Muscle of leg (tissue), 11 donors: ENCODE data around the gene LGALS7B. TPM values are rescaled to one million over a fixed set of nuclear protein-coding genes. Genes with fewer than 3 reads are reported as not detected.
"Not testable (repeated sequence)": the region's sequence is repeated elsewhere in the genome, so short reads cannot be mapped to it uniquely, and the experiment has no call there.

Source experiments
- DNase-seq: peaks from one replicate; pipeline ENCODE4 v3.0.0; 2013
- H3K27ac ChIP-seq: one replicate; pipeline ENCODE4 v1.5.1; 2013; ENCODE audit warnings: mild to moderate bottlenecking, low read length, control low read depth
- H3K27me3 ChIP-seq: one replicate; pipeline ENCODE4 v1.6.1; 2013; ENCODE audit warnings: low read length; ENCODE audit not compliant: control insufficient read depth, insufficient read depth
- H3K36me3 ChIP-seq: one replicate; pipeline ENCODE4 v1.6.1; 2013; ENCODE audit warnings: low read length; ENCODE audit not compliant: control insufficient read depth, insufficient read depth
- H3K4me1 ChIP-seq: one replicate; pipeline ENCODE4 v1.6.1; 2013; ENCODE audit warnings: low read length; ENCODE audit not compliant: control insufficient read depth, insufficient read depth
- H3K4me3 ChIP-seq: one replicate; pipeline ENCODE4 v1.5.1; 2013; ENCODE audit warnings: low read length, control low read depth
- H3K9me3 ChIP-seq: replicated peaks from 2 replicates; pipeline ENCODE4 v1.6.1; 2013; ENCODE audit warnings: low read depth, low read length; ENCODE audit not compliant: control insufficient read depth
- WGBS: methylation state at CpG from one replicate; pipeline ENCODE4 v1.1.5; 2013; ENCODE audit warnings: missing lambda C conversion rate; ENCODE audit not compliant: insufficient coverage; 5-methylcytosine and 5-hydroxymethylcytosine counted together
- polyA plus RNA-seq, 8 donors: library from polyadenylated mRNA; unstranded; fragments of 120-200 nt; gene quantifications; one replicate each; pipeline versions ENCODE4 v1.2.1 to v1.2.3, GENCODE V29; 2013; ENCODE audit warnings: inconsistent platforms in 1 of 8, low replicate concordance in 1 of 8; ENCODE audit not compliant: insufficient read length in 8 of 8, insufficient read depth in 1 of 8
- total RNA-seq: library from RNA; stranded (reverse); fragments of 120-200 nt; gene quantifications from one replicate; pipeline ENCODE4 v1.2.4, GENCODE V29; 2013

LGALS7B gene
- total and polyA plus RNA-seq, 9 donors, result 0.45 to 44.5 (median 1.2) TPM; not detected in 1

DNA sequence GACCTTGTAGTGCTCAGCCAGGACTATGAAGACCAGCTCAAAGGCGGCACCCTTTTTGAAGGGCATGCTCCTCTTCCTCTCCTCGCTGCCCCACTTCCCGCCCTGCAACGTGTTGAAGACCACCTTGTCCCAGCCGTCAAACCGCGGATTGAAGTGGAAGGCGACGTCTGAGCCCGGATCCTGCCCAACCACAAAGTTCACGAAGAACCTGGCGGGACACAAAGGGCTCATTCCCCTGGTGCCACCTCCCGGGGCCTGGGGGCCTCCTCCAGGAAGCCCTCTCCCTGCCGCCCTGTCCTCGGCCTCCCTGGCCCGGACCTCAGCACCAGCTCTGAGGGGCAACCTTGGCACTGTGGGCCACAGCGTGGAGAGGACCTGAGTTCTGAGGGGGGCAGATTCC lies 19.7 kb downstream of the LGALS7B start:
- H3K36me3 ChIP-seq, result peaks cover 5% of the 10 kb centered on the region
- H3K27ac ChIP-seq, result no peak overlapping the region
- no peaks in the 10 kb centered on the region for H3K27me3 ChIP-seq
- 95% methylated on average over 13 of the region's 17 CpGs for WGBS
- no peak overlapping the region for H3K4me3 ChIP-seq
- no peak for DNase-seq
- peaks cover 2% of the 10 kb centered on the region for H3K4me1 ChIP-seq
- no peaks in the 10 kb centered on the region for H3K9me3 ChIP-seq

DNA sequence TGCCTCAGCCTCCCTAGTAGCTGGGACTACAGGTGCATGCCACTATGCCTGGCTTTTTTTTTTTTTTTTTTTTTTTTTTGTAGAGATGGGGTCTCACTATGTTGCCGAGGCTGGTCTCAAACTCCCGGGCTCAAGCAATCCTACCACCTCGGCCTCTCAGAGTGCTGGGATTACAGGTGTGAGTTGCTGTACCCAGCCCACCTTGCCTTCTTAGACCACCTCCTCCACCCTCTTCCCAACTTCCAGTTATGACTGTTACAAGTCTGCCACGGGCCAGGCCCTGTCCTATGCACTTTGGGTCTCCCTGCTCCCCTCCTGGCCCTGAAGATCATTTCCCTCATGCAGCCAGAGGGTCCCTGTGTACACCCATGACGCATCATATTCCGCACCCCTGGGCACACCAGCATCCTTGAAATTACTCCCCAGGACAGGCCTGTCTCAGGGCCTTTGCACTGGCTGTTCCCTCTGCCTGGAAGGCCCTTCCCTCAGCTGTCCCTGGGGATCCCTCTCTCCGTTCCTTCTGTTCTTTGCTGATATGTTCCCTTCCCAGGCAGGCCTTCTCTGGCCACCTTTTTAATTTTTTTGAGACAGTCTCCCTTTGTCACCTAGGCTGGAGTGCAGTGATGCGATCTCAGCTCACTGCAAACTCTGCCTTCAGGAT lies 20.7 kb downstream of the LGALS7B start:
- peaks cover 2% of the 10 kb centered on the region for H3K4me1 ChIP-seq
- peaks cover 5% of the 10 kb centered on the region for H3K36me3 ChIP-seq
- H3K27me3 ChIP-seq, result no peaks in the 10 kb centered on the region
- no peak for DNase-seq
- H3K27ac ChIP-seq, result no peak overlapping the region
- H3K4me3 ChIP-seq, result no peak overlapping the region
- H3K9me3 ChIP-seq, result no peaks in the 10 kb centered on the region
- whole genome bisulfite sequencing, result 86% methylated on average over 4 of the region's 8 CpGs

DNA sequence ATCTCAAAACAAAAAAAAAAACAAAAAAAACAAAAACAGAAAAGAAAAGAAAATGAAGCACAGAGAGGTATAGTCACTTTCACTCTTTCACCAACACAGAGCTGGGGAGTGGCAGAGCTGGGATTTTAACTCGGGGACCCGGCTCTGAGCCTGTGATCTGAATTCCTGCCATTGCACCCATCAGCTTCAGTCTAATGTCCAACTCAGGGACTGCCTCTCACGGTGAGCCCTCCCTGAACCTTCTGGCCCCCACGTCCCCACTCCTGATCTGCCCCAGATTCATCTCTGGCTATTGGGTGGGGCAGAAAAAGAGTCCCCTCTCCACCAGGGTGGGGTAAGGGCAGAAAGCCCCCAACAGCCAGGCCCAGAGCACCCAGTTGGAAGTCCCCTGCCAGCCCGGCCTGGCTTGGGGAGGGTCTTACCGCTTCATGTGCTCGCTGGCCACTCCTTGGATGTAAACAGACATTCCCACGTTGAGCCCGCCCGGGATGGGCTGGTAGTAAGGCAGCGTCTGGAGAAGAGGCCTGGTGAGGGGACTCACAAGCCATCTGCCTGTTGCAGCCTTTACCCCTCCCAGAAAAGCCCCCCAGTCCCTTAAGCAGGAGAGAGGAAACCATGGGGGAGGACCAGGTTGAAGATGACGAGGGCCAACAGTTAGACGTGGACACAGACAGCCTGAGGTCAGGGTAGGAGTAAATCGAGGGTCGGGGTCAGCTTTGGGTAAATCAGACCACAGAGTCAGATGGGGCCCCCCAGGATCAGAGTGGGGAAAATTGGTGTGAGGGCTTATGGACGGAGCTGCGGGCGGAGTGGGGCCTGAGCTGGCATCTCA lies 23.2 kb downstream of the LGALS7B start:
- Histone ChIP-seq H3K4me1 (no peaks in the 10 kb centered on the region), H3K27ac (no peak overlapping the region), H3K4me3 (no peak overlapping the region), H3K36me3 (peaks cover 28% of the 10 kb centered on the region), H3K27me3 (no peaks in the 10 kb centered on the region), H3K9me3 (no peaks in the 10 kb centered on the region)
- WGBS, result 82% methylated on average over 12 of the region's 18 CpGs
- DNase-seq, result no peak

DNA sequence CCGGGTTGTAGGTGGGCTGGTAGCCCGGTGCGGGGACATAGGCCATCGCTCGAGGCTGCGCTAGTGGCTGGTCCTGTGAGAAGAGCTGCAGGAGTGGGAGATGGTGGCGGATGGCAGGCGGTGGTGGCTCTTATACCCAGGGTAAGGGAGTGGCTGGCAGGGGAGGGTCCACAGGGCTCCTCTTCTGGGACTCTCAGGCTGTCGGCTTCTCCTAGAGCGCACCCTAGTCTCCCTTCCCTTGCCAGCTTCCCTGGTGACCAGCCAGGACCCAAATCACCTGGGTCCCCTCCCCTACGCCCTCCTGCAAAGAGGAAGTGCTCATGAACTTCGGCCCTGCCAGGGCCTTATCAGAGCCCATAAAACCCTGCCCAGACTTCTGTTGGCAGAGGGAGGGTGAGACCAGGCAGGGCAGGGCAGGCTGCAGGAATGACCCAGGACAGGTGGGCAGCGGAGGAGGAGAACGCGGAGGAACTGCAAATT lies 23.9 kb downstream of the LGALS7B start, which contains the start of gene LGALS4:
Gene LGALS4, minus strand, starts transcription at position 105 of the 480 bp plus-strand sequence. Its CDS starts 59 bp downstream, at position 46.
- Histone ChIP-seq H3K27me3 (no peaks in the 10 kb centered on the region), H3K4me3 (no peak within 1 kb of the TSS), H3K4me1 (no peaks in the 10 kb centered on the region), H3K36me3 (peaks cover 31% of the 10 kb centered on the region), H3K9me3 (no peaks in the 10 kb centered on the region), H3K27ac (no peak within 1 kb of the TSS)
- no peak for DNase-seq
- WGBS, result 87% methylated on average over 9 of the region's 15 CpGs

DNA sequence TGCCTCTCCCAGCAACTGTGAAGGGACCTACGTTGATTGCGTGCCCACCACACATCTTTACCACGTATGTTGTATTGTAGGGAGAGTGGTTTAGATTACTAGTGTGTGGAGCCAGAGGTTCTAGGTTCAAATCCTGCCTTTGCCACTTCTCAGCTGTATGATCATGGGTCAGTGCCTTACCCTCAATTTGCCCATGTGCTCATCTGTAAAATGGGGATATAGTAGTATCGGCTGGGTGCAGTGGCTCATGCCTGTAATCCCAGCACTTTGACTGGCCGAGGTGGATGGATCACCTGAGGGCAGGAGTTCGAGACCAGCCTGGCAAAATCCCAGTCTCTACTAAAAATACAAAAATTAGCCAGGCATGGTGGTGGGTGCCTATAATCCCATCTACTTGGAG lies 24.3 kb downstream of the LGALS7B start:
- Histone ChIP-seq H3K27me3 (no peaks in the 10 kb centered on the region), H3K36me3 (peaks cover 35% of the 10 kb centered on the region), H3K27ac (no peak overlapping the region), H3K4me1 (no peaks in the 10 kb centered on the region), H3K9me3 (no peaks in the 10 kb centered on the region), H3K4me3 (no peak overlapping the region)
- 100% methylated on average over 1 of the region's 6 CpGs for WGBS
- no peak for DNase-seq

DNA sequence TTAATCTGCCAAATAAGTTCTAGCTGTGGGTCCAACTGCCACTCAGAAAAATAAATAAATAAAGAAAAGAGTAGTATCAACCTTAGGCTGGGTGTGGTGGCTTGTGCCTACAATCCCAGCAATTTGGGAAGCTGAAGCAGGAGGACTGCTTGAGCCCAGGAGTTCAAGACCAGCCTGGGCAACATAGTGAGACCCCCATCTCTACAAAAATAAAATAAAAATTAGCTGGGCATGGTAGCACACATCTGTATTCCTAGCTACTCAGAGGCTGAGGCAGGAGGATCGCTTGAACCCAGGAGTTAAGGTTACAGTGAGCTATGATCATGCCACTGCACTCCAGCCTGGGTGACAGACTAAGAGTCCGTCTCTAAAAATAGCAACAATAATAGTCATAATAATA lies 24.9 kb downstream of the LGALS7B start:
- H3K27me3 ChIP-seq, H3K27ac ChIP-seq, H3K9me3 ChIP-seq, H3K4me3 ChIP-seq, DNase-seq, H3K4me1 ChIP-seq: not testable (repeated sequence)
- no CpG with 5 or more reads among the region's 2 CpGs for WGBS
- H3K36me3 ChIP-seq, result peaks cover 35% of the 10 kb centered on the region

DNA sequence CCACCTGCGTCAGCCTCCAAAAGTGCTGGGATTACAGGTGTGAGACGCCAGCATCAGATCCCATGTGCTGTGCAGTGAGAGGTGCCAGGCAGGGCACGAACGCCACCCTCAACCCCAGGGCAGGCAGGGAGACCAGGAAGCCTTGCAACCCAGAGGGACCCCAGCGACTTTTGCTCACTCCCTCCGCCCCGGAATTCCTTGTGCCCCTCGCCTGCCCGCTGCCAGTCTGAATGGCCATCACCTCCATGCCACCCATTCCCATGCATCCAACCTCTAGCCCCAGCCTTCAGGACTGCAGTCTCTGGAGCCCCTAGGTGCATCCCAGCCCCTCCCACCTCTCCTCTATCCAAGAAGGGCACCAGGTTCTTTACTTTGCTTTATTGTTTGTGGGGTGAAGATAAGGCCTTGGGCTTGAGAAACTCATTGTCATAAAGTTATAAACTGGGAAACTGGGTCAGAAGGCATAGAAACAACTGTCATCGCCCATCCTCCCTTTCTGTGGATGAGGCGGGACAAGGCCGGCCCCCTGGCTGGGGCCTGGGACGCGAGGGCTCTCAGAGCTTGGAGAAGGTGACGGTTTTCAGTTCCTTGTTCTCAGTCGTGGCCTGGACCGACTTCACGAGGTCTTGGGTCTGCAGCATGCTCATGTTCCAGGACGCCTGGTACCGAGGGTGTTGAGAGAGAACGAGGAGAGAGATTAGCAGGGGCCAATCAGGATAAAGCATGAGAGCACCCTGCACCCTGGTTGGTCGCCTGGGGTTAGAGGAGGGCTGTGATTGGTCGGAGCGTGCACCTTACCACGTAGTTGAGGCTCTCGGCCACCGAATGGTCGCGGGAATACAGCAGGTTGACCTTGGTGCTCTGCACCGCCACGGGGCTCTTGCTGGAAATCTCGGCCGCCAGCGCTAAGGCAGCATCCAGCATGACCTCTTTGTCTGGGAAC lies 26.3 kb downstream of the LGALS7B start:
- Histone ChIP-seq H3K4me1 (peaks cover 6% of the 10 kb centered on the region), H3K9me3 (no peaks in the 10 kb centered on the region), H3K27me3 (no peaks in the 10 kb centered on the region), H3K4me3 (no peak overlapping the region), H3K36me3 (peaks cover 40% of the 10 kb centered on the region), H3K27ac (no peak overlapping the region)
- no peak for DNase-seq
- 87% methylated on average over 31 of the region's 34 CpGs for WGBS

DNA sequence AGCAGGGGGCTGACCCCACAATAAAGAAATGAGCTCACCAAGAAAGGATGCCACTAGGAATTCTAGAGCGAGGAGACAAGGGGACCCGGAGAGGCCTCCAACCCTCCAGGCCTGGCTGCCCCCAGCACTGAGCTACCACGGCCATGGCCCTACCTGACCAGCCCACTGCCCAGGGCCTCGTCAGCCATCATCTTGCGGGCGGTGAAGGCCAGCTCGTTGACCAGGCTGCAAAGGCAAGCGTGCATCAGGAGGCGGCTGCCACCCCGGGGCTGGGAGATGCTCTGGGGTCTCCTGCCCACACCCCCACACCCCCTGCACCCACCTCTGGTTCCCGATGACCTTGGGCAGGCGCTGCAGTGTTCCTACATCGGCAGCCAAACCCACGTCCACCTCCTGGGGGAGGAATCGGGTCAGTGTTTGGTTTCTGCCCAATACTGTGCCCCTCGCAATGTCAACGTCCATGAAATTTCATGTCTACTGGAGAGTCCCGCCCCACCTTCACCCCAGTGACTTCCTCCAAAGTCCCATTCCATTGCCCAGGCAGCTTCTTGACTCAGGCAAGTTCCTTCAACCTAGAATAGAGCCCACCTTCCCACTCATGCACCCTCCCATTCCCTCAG lies 27.2 kb downstream of the LGALS7B start:
- Histone ChIP-seq H3K9me3 (no peaks in the 10 kb centered on the region), H3K4me1 (peaks cover 10% of the 10 kb centered on the region), H3K27ac (no peak overlapping the region), H3K4me3 (no peak overlapping the region), H3K36me3 (peaks cover 40% of the 10 kb centered on the region), H3K27me3 (no peaks in the 10 kb centered on the region)
- WGBS, result 93% methylated on average over 15 of the region's 18 CpGs
- no peak for DNase-seq

DNA sequence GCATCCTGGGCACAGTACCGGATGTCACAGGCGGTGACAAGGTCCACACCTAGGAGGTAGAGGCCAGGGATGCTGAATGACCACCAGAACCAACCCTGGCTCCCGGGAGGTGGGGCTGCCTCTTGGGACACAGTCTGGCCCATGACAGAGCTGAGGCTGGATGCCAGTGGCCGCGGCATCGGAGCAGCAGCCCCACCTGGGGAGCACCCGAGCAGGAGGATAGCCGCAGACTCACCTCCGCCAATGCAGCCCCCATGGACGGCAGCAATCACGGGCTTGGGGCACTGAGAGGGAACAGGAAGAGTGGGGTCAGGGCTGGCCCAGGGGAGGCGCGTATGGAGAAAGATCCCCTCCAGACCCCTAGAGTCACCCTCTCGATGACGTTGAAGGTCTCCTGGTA lies 28.1 kb downstream of the LGALS7B start:
- Histone ChIP-seq H3K36me3 (peaks cover 40% of the 10 kb centered on the region), H3K27ac (no peak overlapping the region), H3K27me3 (no peaks in the 10 kb centered on the region), H3K9me3 (no peaks in the 10 kb centered on the region), H3K4me1 (peaks cover 10% of the 10 kb centered on the region), H3K4me3 (no peak overlapping the region)
- 92% methylated on average over 11 of the region's 15 CpGs for WGBS
- DNase-seq, result no peak
